GM18499 (cell line): Measurements from ENCODE around the gene FEM1B.

ENCODE experiments used
- ATAC-seq: cut with Tn5 transposase; IDR thresholded peaks from one replicate; pipeline ENCODE4 v1.9.1; 2021; ENCODE audit warnings: moderate number of reproducible peaks; ENCODE audit not compliant: insufficient read depth, unreplicated experiment

The FEM1B gene

DNA sequence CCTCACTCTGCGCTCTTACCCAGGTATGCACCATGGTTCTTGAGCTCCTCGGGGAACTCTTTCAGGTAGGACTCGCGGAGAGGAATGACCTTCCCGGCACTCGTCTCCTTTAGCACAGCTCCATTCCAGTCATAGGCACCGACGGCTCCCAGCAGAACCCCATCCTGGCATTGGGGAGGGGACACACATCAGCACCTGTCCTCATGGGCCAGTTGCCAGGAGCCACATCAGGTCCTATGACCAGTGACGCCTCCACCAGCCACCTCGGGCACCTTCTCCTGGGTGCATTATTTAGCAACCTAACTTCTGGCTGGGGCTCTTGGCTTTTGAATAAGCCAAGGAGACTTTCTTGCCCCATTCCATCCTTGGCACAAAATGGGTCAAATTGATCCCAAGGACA, 61.9 kb downstream of the FEM1B start:
- ATAC-seq = no peak

- ATAC-seq = no peak
Measured at GRCh38 chr15:68340726-68341671, 63.5 kb downstream of the FEM1B start.

DNA sequence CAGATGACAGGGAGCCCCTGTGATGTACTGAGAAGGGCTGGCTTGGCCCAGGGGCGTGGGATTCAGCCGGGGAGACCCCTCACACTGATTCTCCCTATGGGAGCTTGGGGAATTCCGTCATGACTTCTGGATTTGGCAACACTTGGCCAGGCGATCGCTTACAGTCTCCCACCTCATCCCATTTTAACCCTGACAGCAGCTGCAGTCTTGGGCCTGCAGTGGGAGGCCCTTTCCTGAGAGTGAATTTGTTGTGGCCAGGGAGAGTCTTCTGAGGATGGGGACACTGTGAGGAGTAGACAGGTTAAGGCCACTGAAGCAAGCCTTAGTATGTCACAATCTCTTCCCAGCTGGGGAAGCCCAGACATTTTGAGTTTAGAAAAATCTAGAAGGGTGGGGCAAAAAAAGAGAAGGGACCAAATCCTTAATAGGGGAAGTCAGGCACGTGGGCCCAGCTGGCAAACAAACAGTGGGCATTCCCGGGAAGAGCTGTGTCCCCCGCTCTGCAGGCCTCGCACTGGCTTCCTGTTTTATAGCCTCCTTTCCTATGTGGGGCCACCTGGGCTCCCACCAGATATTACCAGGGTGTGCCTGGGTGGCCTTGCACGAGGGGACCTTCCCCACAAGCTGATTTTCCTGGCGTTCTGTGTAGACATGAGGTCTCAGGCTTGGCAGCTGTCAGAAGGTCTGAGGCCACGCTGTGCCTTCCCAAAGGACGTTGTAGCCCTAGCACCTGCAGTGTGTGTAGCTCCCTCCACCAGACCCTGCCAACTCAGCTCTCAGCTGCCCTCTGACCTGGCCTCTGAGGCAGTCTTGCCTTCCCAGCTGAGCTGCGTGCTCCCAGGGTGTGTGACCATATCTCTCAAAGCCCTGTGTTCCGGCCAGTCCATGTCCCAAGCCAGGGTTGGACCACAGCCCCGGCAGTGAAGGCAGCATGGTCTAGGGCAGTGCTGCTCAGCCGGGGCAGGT, 64.5 kb downstream of the FEM1B start:
- ATAC-seq = no peak

DNA sequence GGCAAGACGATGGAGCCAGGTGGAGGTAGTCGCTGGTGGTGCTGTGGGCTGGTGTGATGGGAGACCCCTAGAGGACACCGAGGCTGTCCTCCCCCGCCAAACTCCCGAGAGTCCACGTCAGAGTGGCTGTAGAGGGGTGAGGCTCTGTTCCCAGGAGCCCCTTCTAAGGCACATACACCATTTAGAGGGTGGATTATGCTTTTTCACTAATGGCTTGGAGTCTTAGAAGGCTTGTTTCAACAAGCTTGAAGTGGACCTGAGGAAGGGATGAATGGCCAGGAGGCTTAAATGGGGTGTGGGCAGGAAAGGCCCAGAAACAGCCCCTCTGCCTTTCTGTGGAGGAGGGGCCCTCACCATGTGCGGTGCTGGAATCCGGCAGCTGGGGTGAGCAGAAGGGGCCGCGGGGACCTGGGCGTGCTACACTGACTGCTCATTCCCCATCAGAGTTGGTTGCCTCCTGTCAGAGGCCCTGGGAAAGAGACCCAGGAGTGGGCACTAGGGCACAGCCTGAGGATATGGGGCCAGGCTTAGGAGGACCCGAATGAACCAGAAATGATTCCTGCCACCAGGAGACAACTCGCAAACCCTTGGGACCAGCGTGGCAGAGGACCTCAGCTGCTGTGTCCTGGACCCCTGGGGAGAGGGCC, 66.2 kb downstream of the FEM1B start:
- no peak for ATAC-seq

- no peak for ATAC-seq
Measured at GRCh38 chr15:68344600-68344999, 67.1 kb downstream of the FEM1B start.
